K562 (cell line): ENCODE data around the gene KLHL14. TPM values are rescaled to one million over a fixed set of nuclear protein-coding genes. Genes with fewer than 3 reads are reported as not detected.

Experiments
- ATAC-seq: fragments of 200-7000 bp; cut with Tn5 transposase; 3 replicates; pipeline ENCODE4 v1.9.1; 2020; ENCODE audit warnings: moderate library complexity
- BruUV-seq: library from RNA; stranded (reverse); fragments of 400-500 nt; replicated peaks from 2 replicates; lab custom pipeline; 2021; lab: Mats Ljungman, UMichigan
- CTCF ChIA-PET: fragments of 300-600 bp; formaldehyde crosslinking; extraction: SDS; loops from one replicate; lab custom pipeline; 2021; ENCODE audit warnings: low intra/inter-chr PET ratio; lab: Yijun Ruan, JAX
- POLR2A ChIA-PET: fragments of 300-600, 350-650 bp; sonication (Branson Sonifier 250); formaldehyde crosslinking; extraction: SDS; loops from one replicate; lab custom pipeline; 2021; ENCODE audit warnings: antibody characterized with exemption, inconsistent platforms; lab: Yijun Ruan, JAX
- DNase-seq, 4 experiments: peaks; one replicate each; pipeline versions ENCODE4 v3.0.0 to v3.0.0-alpha.2; 2011 to 2018; ENCODE audit warnings: low spot score in 3 of 4, mixed read lengths in 3 of 4; ENCODE audit errors: extremely low read depth in 1 of 4
- FAIRE-seq: peaks from 2 replicates; lab custom pipeline; 2011; peaks lifted over from hg19 to GRCh38; lab: Jason Lieb, UNC
- H2AFZ ChIP-seq: 2 replicates; pipeline ENCODE4 v1.6.0; 2011; ENCODE audit warnings: low read depth, low read length, control low read depth, inconsistent platforms
- H3K27ac ChIP-seq: fragments of 200-600 bp; 3 replicates; pipeline ENCODE4 v1.8.0; 2011; ENCODE audit warnings: low read depth, mild to moderate bottlenecking, control low read depth, inconsistent platforms, low read length, moderate library complexity, mixed read lengths; ENCODE audit errors: extremely low read depth
- H3K27me3 ChIP-seq, 2 experiments: fragments of 300-600 bp in 1 of 2; 2 replicates in 1 of 2; 3 replicates in 1 of 2; pipeline versions ENCODE4 v1.6.0 to v1.8.0; 2011; ENCODE audit warnings: inconsistent platforms in 2 of 2, low read length in 2 of 2, mild to moderate bottlenecking in 1 of 2, mixed read lengths in 1 of 2, moderate library complexity in 1 of 2; ENCODE audit not compliant: control insufficient read depth in 2 of 2, insufficient read depth in 2 of 2
- H3K36me3 ChIP-seq: fragments of 300-600 bp; 3 replicates; pipeline ENCODE4 v1.8.0; 2011; ENCODE audit warnings: mild to moderate bottlenecking, low read length, inconsistent platforms; ENCODE audit not compliant: control insufficient read depth, insufficient read depth
- H3K4me1 ChIP-seq, 2 experiments: fragments of 200-600 bp in 1 of 2; replicated peaks in 1 of 2; 2 replicates in 1 of 2; 3 replicates in 1 of 2; pipeline versions ENCODE4 v1.5.1 to v1.8.0; 2011; ENCODE audit warnings: inconsistent platforms in 2 of 2, low read length in 2 of 2, mild to moderate bottlenecking in 1 of 2, mixed read lengths in 1 of 2, moderate library complexity in 1 of 2; ENCODE audit not compliant: control insufficient read depth in 2 of 2, insufficient read depth in 2 of 2
- H3K4me2 ChIP-seq: 2 replicates; pipeline ENCODE4 v1.6.1; 2011; ENCODE audit warnings: low read length, control low read depth, inconsistent platforms, mixed read lengths; ENCODE audit not compliant: insufficient read depth
- H3K4me3 ChIP-seq: fragments of 200-600 bp; sonication (generic), shearing (Covaris generic); 2 replicates; pipeline ENCODE4 v1.5.1; 2016; ENCODE audit warnings: control low read depth, inconsistent platforms
- H3K79me2 ChIP-seq: fragments of 200-600 bp; 3 replicates; pipeline ENCODE4 v1.8.0; 2011; ENCODE audit warnings: low read length, inconsistent platforms; ENCODE audit not compliant: control insufficient read depth, insufficient read depth
- H3K9ac ChIP-seq, 2 experiments: 2 replicates each; pipeline versions ENCODE4 v1.6.0 to v1.6.1; 2011; ENCODE audit warnings: low read depth in 2 of 2, low read length in 2 of 2, control low read depth in 1 of 2, inconsistent platforms in 1 of 2, mild to moderate bottlenecking in 1 of 2, mixed read lengths in 1 of 2; ENCODE audit not compliant: insufficient read depth in 1 of 2
- H3K9me1 ChIP-seq: one replicate; pipeline ENCODE4 v1.6.0; 2011; ENCODE audit warnings: inconsistent platforms, mild to moderate bottlenecking, low read length, moderate library complexity; ENCODE audit not compliant: control insufficient read depth, insufficient read depth
- H3K9me3 ChIP-seq: replicated peaks from 2 replicates; pipeline ENCODE4 v1.5.1; 2011; ENCODE audit warnings: low read depth, low read length, inconsistent platforms; ENCODE audit not compliant: control insufficient read depth, insufficient read depth
- H4K20me1 ChIP-seq: replicated peaks from 2 replicates; pipeline ENCODE4 v1.6.1; 2011; ENCODE audit warnings: low read length, inconsistent platforms, mixed read lengths; ENCODE audit not compliant: control insufficient read depth, insufficient read depth
- ATF7 ChIP-seq: fragments of 450-650 bp; IDR thresholded peaks from 2 replicates; pipeline ENCODE4 v1.7.1; 2014; ENCODE audit warnings: mild to moderate bottlenecking, moderate library complexity
- CCNT2 ChIP-seq: IDR thresholded peaks from 2 replicates; pipeline ENCODE4 v1.6.1; 2011; ENCODE audit warnings: borderline replicate concordance, low read depth, mild to moderate bottlenecking, moderate library complexity, mixed read lengths, low read length; ENCODE audit not compliant: insufficient read length; ENCODE audit errors: extremely low read depth
- CTBP1 ChIP-seq: fragments of 450-650 bp; IDR thresholded peaks from 2 replicates; pipeline ENCODE4 v1.6.1; 2016; ENCODE audit warnings: borderline replicate concordance
- GTF2F1 ChIP-seq: IDR thresholded peaks from 2 replicates; pipeline ENCODE4 v1.6.1; 2011; ENCODE audit warnings: low read depth, low read length, improper control_type of control experiment
- LEF1 ChIP-seq: fragments of 450-650 bp; IDR thresholded peaks from 2 replicates; pipeline ENCODE4 v1.6.1; 2016; ENCODE audit warnings: mild to moderate bottlenecking
- NONO ChIP-seq, 2 experiments: fragments of 200-400 bp in 1 of 2; fragments of 450-650 bp in 1 of 2; formaldehyde crosslinking in 1 of 2; IDR thresholded peaks; 2 replicates each; pipeline ENCODE4 v1.6.1; 2017; ENCODE audit warnings: low read depth in 2 of 2, mild to moderate bottlenecking in 2 of 2, moderate library complexity in 2 of 2, low read length in 1 of 2
- SMARCA4 ChIP-seq: fragments of 450-650 bp; IDR thresholded peaks from 2 replicates; pipeline ENCODE4 v1.6.1; 2016
- SNAPC5 ChIP-seq: fragments of 250-450 bp; sonication (Bioruptor Pico); IDR thresholded peaks from 2 replicates; pipeline ENCODE4 v1.8.0; 2021; ENCODE audit warnings: moderate library complexity, mild to moderate bottlenecking, inconsistent platforms
- THAP12 ChIP-seq: fragments of 250-450 bp; sonication (Bioruptor Pico); IDR thresholded peaks from 2 replicates; pipeline ENCODE4 v1.9.0; 2021; ENCODE audit warnings: mild to moderate bottlenecking, inconsistent platforms
- UBTF ChIP-seq, 2 experiments: IDR thresholded peaks; 2 replicates each; pipeline ENCODE4 v1.6.1; 2012; ENCODE audit warnings: improper control_type of control experiment in 2 of 2, low read depth in 2 of 2, low read length in 2 of 2, borderline replicate concordance in 1 of 2
- ZBTB9 ChIP-seq: fragments of 450-650 bp; formaldehyde crosslinking; IDR thresholded peaks from 2 replicates; pipeline ENCODE4 v1.4.0; 2020; ENCODE audit warnings: mild to moderate bottlenecking, moderate library complexity
- ZNF639 ChIP-seq, 2 experiments: fragments of 200-800 bp in 1 of 2; sonication (Bioruptor generic) in 1 of 2; sonication (generic) in 1 of 2; formaldehyde crosslinking in 1 of 2; IDR thresholded peaks in 1 of 2; conservative IDR thresholded peaks in 1 of 2; 2 replicates each; pipeline versions ENCODE4 v1.5.0 to v1.6.1; 2016 to 2020; ENCODE audit warnings: missing compliant biosample characterization in 1 of 2, missing genetic modification characterization in 1 of 2, missing genetic modification reagents in 1 of 2
- WGBS: fragments of 100-300 bp; shearing (Covaris generic); methylation state at CpG from one replicate; pipeline ENCODE4 v1.1.6; 2016; ENCODE audit warnings: low coverage, mixed read lengths; ENCODE audit not compliant: insufficient coverage; ENCODE audit errors: missing lambda C conversion rate; 5-methylcytosine and 5-hydroxymethylcytosine counted together
- in situ Hi-C: fragments of 300-500 bp; cut with MboI; formaldehyde crosslinking; loops from 4 replicates; pipeline ENCODE4 v1.15.0; 2018; ENCODE audit warnings: inconsistent platforms, mixed read lengths
- intact Hi-C: fragments of 100-400 bp; cut with micrococcal nuclease; formaldehyde crosslinking; loops from 2 replicates; pipeline ENCODE4 v1.14.2; 2022
- polyA plus RNA-seq, 8 experiments: library from polyadenylated mRNA; depleted of rRNA in 4 of 8; stranded (reverse) in 5 of 8; unstranded in 3 of 8; fragments of >200 nt; fragmentation: Nextera tagmentation in 2 of 8; fragmentation: Illumina TruSeq in 1 of 8; extraction: Ambion mirVana in 2 of 8; extraction: Trizol in 1 of 8; gene quantifications; 2 replicates each; pipeline versions ENCODE4 v1.2.1 to v1.2.3, GENCODE V29; 2011 to 2014; ENCODE audit warnings: inconsistent platforms in 1 of 8, missing spikeins in 1 of 8
- total RNA-seq, 7 experiments: library from RNA; depleted of rRNA in 6 of 7; stranded (reverse); fragments of >200 nt in 6 of 7; fragmentation: Illumina TruSeq in 2 of 7; extraction: Trizol in 2 of 7; gene quantifications; 2 replicates each; pipeline versions ENCODE4 v1.2.1 to v1.2.3, GENCODE V29; 2011 to 2021; ENCODE audit warnings: low replicate concordance in 1 of 7

KLHL14 gene
- total and polyA plus RNA-seq, 9 of the 15 experiments (the other 6 are each of a cell fraction or from before 2014, with no cell fraction given): not detected

- TF ChIP-seq ZBTB9 (CRISPR knock-in tag): no peak
- no peak for TF ChIP-seq SNAPC5 (CRISPR knock-in tag)
- TF ChIP-seq NONO (IDR thresholded peaks at IDR 0.05; ENCODE audit: low read depth in 2 of 2, low read length in 1 of 2): no peak
- no peak for TF ChIP-seq LEF1
- no peak for TF ChIP-seq SMARCA4
- TF ChIP-seq THAP12 (CRISPR knock-in tag): no peak
Measured at GRCh38 chr18:32822197-32822596, 49.4 kb upstream of the KLHL14 start (continued).

- Histone ChIP-seq H3K4me3 (no peak overlapping the region), H4K20me1 (no peaks in the 10 kb centered on the region), H3K27me3 (no peaks in the 10 kb centered on the region), H3K9ac (no peak overlapping the region), H3K79me2 (no peaks in the 10 kb centered on the region), H3K9me1 (no peaks in the 10 kb centered on the region), H3K9me3 (no peaks in the 10 kb centered on the region), H3K36me3 (no peaks in the 10 kb centered on the region), H2AFZ (no peak overlapping the region), H3K4me1 (no peaks in the 10 kb centered on the region), H3K4me2 (no peak overlapping the region), H3K27ac (no peak overlapping the region)
- ATAC-seq (no peak), FAIRE-seq (no peak), DNase-seq (no peak)
- BruUV-seq: no TSS peak
- POLR2A ChIA-PET: no interaction called here
- in situ Hi-C loops: no loop called here
- 3% methylated on average over 3 of the region's 3 CpGs for WGBS
- intact Hi-C loops: no loop called here
- CTCF ChIA-PET: no interaction called here
- TF ChIP-seq ATF7 (no peak), ZNF639 (CRISPR knock-in tag; conservative IDR thresholded peaks at IDR 0.05 in 1 of 2, IDR thresholded peaks at IDR 0.05 in 1 of 2) (no peak), CTBP1 (no peak), UBTF (IDR thresholded peaks at IDR 0.05; ENCODE audit: borderline replicate concordance in 1 of 2, low read depth in 2 of 2, low read length in 2 of 2) (no peak), GTF2F1 (no peak), CCNT2 (no peak)
Measured at GRCh38 chr18:32815881-32816280, 43.1 kb upstream of the KLHL14 start.
